HG03108 (cell line): ENCODE data around the gene PRTN3.
"Not testable (repeated sequence)": the region's sequence is repeated elsewhere in the genome, so short reads cannot be mapped to it uniquely, and the experiment has no call there.

Experiments used
- ATAC-seq: cut with Tn5 transposase; IDR thresholded peaks from one replicate; pipeline ENCODE4 v1.9.1; 2021; ENCODE audit warnings: moderate library complexity; ENCODE audit not compliant: unreplicated experiment

PRTN3 gene

DNA sequence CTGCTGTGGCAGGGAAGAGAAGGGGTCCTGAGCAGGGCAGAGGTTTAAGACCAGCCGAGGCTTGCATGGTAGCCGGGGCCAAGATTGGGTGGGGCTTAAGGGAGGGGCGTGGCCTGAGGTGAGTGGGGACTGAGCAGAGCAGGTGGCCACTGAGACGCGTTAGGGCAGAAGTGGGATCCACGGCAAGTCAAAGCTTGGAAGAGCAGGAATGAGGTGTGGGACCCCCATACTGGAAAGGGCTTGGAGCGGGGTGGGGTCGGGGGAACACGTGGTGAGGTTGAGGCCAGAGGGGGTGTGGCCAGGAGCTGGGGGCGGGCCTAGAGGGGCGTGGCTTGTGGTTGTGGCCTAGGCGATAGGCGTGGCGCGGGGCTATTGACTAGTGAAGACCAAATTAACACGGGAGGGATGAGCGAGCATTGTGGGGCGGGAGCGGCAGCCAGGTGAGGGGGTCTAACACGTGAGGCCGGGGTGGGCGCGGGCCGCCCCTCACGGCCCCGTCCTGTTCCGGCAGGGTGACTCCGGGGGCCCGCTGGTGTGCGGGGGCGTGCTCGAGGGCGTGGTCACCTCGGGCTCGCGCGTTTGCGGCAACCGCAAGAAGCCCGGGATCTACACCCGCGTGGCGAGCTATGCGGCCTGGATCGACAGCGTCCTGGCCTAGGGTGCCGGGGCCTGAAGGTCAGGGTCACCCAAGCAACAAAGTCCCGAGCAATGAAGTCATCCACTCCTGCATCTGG lies 21.9 kb downstream of the PRTN3 start:
- ATAC-seq, result no peak

DNA sequence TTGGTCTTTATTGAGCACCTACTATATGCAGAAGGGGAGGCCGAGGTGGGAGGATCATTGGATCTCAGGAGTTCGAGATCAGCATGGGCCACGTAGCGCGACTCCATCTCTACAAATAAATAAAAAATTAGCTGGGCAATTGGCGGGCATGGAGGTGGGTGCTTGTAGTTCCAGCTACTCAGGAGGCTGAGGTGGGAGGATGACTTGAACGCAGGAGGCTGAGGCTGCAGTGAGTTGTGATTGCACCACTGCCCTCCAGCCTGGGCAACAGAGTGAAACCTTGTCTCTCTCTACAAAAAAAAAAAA lies 22.5 kb downstream of the PRTN3 start:
- ATAC-seq, result no peak

DNA sequence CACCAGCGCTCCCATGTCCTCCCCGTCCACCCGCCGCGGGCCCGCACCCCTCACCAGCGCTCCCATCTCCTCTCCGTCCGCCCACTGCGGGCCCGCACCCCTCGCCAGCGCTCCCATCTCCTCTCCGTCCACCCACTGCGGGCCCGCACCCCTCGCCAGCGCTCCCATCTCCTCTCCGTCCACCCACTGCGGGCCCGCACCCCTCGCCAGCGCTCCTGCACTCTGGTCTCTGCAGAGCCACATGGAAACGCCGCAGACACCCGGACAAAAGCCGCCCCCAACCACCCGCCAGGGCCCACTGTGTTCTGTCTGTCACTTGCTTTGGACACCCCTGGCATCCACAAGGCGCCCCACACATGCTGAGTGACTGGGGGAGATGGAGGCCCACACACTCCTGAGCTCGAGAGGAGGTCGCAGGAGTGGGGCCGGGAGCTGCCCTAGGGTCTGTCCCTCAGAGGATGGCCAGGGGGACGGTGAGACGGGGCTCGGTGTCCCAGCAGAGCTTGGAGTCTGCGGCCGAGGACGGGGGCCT lies 26.0 kb downstream of the PRTN3 start:
- no peak for ATAC-seq

DNA sequence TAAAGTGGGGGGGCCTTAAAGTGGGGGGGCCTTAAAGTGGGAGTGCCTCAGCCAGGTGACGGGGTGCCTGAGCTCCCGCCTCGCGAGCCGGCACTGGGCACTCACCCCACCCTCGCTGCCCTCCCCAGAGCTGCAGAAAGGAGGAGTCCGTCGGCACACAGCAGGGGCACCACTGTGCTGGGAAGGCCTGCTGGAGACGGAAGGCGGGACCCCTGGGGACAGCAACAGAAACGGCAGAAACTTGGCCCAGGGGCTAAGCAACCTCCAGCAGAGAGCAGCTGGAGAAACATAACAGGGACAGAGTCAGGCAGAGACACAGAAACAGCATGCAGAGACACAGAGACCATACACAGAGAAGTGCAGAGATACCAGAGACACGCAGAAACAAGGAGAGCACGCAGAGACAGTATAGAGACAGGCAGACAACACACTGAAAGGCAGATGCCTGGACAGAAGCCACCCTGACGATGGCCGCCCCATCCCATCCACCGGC lies 26.5 kb downstream of the PRTN3 start:
- ATAC-seq, result no peak

DNA sequence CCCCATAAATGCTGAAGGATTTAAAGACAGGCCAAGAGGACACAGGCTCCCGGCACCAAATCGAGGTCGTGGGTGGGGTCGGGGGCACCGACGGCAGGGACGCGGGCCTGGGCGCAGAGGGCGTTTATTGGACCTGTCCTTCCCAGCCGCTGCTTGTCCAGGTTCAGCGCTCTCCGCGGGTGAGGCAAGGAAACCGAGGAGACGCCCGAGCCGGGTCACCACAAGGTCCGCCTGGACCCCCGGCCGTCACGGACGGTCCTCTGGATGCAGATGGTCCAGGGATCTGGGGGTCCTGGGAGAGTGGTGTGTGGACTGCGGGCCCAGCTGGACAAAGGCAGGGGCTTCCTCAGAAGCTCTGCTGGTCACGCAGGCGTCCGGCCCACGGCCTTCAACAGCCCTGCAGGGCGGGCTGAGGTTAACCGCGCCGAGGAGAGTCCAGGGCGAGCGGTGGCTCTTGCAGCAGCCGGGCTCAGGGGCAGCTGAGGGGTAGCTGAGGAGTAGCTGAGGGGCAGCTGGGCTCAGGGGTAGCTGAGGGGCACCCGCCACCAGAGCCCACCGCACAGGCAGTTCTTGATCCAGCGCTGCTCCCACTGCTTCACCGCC lies 27.2 kb downstream of the PRTN3 start:
- no peak for ATAC-seq

DNA sequence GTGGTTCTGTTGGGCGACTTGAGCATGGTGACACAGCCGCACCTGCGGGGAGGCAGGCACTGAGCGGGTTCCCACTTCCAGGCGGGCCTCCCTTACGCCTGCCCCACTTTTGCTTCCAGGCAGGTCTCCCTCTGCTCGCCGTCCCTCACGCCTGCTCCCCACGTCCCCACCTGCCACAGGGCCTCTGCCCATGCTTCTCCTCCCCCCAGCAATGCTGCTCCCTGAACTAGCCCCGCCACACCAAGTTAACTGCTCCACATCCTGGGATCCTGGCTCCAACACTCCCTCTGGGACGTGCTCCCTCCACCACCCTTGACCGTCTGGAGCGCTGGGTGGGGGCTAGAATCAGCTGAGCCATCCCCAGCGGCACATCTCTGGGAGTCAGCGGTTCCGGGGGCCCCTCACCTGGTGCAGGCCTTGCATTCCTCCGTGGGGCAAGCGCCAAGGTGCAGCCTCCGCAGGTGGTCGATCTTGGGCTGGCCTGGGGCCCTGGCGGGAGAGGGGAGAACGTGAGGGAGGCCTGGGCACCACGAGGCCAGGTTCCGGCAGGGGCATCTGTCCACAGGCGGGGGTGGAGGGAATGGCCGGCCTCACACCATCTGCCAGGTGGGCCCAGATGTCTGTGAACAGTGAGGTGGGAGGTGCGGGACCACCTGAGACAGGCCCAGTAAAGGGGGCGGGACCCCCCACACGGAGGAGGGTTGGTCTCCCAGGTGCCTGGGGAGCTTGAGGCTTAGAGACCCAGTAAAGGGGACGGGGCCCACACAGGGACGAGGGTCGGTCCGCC lies 27.9 kb downstream of the PRTN3 start:
- ATAC-seq, result no peak

DNA sequence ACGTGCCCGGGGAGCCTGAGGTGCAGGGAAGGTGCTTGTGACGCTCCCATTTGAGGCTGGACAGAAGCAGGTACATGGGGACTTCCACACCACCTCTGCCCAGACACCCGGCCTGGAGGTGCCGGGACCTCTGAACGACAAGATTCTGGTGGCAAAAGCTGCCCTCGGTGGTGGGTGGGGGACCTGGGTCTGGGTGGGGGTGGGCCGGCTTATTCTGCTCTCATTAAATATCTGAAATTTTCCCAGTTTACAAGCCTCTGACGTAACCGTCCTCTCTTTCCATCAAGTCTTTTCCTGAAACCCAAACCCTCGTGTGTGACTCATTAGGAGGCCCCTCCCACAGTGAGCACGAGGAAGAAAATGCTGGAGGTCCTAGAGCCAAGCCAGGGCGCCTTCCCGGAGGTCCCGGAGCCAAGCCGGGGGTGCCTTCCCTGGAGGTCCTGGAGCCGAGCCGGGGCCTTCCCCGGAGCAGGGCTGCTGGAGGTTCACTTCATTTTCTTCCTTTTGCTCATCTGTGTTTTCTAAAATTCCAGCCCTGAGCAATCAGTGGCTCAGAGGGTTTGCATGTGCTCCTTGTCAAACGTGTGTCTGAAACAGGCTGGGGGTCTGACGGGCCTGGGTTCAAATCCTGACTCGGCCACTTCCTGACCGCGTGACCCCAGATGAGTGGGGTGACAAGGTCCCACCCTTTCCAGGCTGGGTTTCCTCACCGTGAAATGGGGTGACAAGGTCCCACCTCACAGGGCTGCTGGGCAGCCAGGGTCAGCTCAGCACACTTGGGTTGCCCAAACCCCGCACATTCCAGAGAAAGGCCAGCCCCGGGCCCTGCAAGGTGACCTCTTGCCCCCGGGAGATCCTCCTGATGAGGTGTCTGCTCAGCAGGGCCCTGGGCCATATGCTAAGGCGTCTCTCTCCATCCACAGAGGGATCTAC lies 28.7 kb downstream of the PRTN3 start:
- ATAC-seq, result no peak

DNA sequence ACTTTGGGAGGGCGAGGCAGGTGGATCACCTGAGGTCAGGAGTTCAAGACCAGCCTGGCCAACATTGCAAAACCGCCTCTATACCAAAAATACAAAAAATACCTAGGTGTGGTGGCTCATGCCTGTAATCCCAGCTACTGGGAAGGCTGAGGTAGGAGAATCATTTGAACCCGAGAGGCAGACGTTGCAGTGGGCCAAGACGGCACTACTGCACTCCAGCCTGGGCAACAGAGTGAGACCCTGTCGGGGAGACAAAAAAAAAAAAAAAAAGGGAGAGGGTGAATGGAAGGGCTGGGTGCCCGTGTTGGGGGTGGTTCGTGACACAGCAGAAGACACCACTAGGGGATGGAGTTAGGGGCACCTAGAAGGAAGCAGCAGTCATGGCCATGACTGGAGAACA lies 29.5 kb downstream of the PRTN3 start:
- no peak for ATAC-seq

DNA sequence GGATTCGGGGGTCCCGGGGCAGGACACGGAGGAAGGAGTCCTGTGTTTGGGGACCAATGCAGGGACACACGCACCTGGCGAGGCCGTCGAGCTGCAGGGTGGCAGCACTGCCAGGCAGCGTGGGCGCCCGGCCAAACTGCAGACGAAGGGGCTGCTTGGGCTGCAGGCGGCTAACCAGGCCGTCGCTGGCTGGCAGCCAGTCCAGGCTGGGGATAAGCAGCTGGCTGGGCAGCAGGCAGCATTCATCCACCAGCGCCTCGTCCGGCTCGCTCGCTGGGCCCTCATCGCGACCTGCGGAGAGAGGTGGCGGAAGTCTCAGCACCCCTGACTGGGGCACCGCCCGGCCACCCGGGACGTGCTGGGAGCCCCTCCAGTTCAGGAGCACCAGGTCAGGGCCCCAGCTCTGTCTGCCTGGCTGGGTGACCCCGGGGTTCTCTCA lies 30.2 kb downstream of the PRTN3 start:
- no peak for ATAC-seq

DNA sequence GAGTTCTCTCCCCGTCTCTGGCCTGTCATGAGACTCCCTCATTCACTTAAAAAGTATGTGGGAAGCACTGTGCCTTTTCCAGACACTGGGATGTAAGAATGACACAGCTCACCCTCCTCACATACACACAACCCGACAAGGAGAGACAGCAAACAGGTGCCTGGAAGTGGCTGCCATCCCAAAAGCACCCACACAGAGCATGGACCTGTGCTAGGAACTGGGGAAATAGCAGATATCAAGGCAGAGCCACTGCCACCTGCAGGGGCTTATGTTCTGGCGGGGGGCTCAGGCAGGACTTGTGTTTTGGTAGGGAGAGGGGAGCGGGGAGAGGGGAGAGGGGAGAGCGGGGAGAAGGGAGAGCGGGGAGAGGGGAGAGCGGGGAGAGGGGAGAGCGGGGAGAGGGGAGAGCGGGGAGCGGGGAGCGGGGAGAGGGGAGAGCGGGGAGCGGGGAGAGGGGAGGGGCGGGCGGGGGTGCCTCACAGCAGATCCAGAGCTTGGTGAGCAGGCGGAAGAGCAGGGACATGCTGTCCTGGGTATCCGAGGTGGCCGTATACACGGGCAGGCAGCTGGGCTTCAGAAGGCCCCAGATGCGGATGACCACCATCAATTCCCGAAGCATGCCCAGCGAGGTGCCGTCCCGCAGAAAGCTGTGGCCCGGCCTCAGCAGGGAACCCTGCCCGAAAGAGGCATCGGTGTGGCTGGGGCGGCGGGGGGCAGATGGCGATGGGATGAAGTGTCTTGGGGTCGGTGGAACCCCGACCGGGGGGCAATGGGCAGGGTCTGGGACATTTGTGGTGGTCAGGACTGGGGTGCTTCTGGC lies 30.9 kb downstream of the PRTN3 start:
- no peak for ATAC-seq

DNA sequence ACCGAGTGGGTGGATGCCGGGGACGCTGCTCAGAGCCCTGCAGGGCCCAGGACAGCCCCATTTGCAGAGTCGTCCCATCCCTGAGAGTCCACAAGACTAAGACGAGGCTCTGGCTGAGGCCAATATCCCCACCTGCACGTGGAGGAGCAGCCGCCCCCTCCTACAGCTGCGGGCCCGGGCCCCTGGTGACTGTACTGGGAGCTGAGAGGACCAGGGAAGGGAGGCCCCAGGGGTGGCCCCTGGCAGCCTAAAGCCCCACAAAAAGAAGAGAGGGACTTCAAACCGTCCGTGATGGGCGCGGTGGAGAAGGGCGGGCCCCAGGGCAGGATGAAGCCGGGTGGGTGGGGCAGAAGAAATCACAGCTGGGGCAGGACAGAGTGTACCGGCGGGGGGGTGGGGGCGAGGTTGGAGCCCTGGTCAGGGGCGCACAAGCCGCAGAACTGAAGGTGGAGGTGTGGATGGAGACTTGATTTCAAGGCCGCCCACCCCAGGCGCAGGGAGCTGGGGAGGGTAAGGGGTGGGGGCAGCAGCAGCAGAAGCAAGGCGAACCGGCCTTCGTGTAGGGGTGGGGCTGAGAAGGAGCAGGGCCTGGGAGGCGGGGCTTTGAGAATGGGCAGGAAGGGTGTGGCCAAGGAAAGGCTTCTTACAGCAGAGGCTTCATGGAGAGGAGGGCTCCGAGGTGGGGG lies 31.6 kb downstream of the PRTN3 start:
- ATAC-seq, result no peak

DNA sequence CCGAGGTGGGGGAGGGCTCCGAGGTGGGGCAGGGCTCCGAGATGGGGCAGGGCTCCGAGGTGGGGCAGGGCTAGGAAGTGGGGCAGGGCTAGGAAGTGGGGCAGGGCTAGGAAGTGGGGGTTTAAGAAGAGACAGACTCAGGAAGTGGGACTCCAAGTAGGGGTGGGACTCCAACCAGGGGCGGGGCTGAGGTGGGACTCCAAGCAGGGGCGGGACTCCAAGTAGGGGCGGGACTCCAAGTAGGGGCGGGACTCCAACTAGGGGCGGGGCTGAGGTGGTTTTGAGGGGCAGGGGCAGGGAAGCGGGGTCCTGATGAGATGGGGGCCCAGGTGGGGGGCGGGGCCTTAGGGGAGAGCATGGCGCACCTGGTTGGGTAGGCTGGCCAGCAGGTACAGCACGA lies 32.3 kb downstream of the PRTN3 start:
- no peak for ATAC-seq

DNA sequence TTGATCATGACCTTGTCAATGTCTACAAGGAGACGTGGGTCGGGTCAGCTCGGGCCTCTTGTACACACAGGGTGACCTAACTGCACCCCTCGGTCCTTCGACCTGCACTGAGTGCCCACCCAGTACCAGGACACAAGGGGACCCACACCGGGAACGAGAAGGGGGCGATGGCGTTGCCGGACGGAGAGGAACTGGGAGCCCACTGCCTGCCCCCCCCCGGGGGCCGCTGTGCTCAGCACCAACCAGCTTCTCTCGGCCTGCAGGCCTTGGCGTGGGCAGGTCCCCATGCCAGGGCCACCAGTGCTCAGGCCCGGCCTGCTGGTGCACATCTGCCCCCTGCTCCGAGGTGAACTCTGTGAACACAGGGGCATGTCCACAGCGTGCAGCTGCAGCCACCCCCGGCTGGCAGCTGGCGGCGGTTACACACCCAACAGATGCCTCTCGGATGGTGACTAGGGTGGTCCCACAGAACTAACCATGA lies 32.8 kb downstream of the PRTN3 start:
- no peak for ATAC-seq

DNA sequence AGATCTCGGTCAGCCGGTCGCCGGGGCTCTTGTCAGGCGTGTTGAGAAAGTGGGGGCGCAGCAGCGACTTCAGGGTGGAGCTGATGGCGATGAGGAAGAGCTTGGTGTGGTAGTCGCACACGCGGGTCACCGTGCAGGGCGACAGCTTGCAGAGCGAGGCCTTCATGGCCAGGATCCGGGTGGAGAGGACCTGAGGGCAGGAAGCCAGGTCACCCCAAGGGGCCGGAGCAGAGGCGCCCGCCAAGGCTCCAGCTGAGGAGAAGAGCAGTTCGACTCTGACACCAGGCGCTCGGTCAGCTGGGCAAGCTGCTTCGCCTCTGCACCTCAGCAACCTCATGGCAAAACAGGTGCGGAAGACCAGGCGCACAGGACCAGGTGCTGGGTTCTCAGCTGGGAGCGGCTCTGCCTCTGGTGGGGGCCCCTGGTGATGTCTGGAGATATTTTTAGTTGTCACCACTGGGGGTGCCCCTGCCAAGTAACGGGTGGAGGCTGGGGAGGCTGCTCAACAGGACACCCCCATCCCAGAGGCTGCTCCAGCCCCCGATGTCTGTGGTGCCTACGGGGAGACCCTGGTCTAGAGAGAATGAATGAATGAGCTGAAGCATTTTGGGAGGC lies 34.6 kb downstream of the PRTN3 start:
- no peak for ATAC-seq

DNA sequence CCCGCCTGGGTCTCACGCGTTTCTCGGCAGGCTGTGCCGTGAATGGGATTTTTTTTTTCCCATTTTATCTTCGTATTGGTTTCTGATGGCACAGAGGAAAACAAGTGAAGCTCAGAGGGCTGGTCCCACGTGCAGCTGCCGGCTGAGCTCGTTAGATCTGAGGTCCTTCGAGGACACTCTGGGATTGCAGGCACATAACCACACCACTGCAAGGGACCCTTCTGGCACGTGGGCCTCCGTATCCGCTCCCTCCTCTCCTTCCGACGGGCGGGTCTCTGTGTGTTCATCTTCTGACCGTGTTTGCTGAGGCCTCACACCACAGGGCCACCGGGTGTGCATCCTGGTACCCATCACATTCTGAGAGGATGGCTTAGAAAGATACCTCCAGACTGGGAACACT lies 35.3 kb downstream of the PRTN3 start:
- no peak for ATAC-seq

DNA sequence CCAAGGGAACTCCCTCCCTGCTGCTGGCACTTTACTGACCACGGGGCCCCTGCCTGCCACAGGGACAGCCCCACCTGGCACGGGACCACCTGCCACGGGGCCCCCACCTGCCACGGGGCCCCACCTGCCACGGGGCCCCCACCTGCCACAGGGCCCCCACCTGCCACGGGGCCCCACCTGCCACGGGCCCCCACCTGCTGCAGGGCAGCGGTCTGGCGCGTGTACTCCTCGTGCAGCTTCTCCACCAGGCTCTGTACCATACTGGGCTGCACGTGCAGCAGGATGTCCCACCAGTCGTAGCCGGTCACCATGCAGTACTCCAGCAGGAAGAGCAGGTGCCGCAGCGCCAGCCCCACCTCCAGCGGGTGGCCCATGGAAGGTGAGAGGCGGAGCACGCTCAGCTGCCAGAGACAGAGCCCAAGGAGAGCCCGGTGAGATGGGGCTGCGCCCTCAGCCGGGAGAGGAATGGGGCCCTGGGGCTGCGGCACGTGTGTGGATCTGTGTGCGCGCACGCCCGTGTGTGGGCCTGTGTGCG lies 36.0 kb downstream of the PRTN3 start:
- no peak for ATAC-seq

DNA sequence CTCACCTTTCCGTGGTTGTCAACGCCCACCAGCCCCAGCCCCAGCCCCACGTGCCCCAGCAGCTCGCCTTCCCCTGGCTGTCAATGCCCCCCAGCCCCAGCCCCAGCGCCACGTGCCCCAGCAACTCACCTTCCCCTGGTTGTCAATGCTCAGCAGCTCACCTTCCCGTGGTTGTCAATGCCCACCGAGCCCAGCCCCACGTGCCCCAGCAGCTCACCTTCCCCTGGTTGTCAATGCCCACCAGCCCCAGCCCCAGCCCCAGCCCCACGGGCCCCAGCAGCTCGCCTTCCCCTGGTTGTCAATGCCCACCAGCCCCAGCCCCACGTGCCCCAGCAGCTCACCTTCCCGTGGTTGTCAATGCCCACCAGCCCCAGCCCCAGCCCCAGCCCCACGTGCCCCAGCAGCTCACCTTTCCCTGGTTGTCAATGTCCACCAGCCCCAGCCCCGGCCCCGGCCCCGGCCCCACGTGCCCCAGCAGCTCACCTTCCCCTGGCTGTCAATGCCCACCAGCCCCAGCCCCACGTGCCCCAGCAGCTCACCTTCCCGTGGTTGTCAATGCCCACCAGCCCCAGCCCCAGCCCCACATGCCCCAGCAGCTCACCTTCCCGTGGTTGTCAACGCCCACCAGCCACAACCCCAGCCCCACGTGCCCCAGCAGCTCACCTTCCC lies 37.3 kb downstream of the PRTN3 start:
- ATAC-seq, result not testable (repeated sequence)
